Measurements from ENCODE around the gene LRIT1.

The LRIT1 gene

GRCh38 chr10:84248794-84249193 lies 7.4 kb upstream of the LRIT1 start:
- Histone ChIP-seq H3K4me3 (ENCODE audit: extremely low read depth, insufficient read depth, low read length, poor library complexity, severe bottlenecking) (no peak overlapping the region), H3K4me1 (ENCODE audit: control insufficient read depth, insufficient read depth, low read length, poor library complexity, severe bottlenecking) (no peaks in the 10 kb centered on the region), H3K27ac (ENCODE audit: low read depth, low read length, severe bottlenecking) (no peak overlapping the region), H3K36me3 (ENCODE audit: control insufficient read depth, insufficient read depth, low read length) (no peaks in the 10 kb centered on the region), H3K9me3 (ENCODE audit: control insufficient read depth, low read length) (no peaks in the 10 kb centered on the region)
- WGBS, 2 experiments (ENCODE audit: insufficient coverage in 2 of 2): 92% methylated on average over 12 of the region's 12 CpGs; no CpG with 5 or more reads in 1 of the 2 experiments

- WGBS, 2 experiments (ENCODE audit: insufficient coverage in 2 of 2): 86 to 95% methylated on average over 4 to 5 of the region's 6 CpGs
- Histone ChIP-seq H3K4me3 (ENCODE audit: extremely low read depth, insufficient read depth, low read length, poor library complexity, severe bottlenecking) (no peak overlapping the region), H3K36me3 (ENCODE audit: control insufficient read depth, insufficient read depth, low read length) (no peaks in the 10 kb centered on the region), H3K4me1 (ENCODE audit: control insufficient read depth, insufficient read depth, low read length, poor library complexity, severe bottlenecking) (no peaks in the 10 kb centered on the region), H3K9me3 (ENCODE audit: control insufficient read depth, low read length) (no peaks in the 10 kb centered on the region), H3K27ac (ENCODE audit: low read depth, low read length, severe bottlenecking) (no peak overlapping the region)
These were observed 6.2 kb upstream of the LRIT1 start for GRCh38 chr10:84247496-84247895.

- Histone ChIP-seq H3K4me3 (ENCODE audit: extremely low read depth, insufficient read depth, low read length, poor library complexity, severe bottlenecking) (no peak within 1 kb of the TSS), H3K9me3 (ENCODE audit: control insufficient read depth, low read length) (no peaks in the 10 kb centered on the region), H3K27ac (ENCODE audit: low read depth, low read length, severe bottlenecking) (no peak within 1 kb of the TSS), H3K4me1 (ENCODE audit: control insufficient read depth, insufficient read depth, low read length, poor library complexity, severe bottlenecking) (no peaks in the 10 kb centered on the region), H3K36me3 (ENCODE audit: control insufficient read depth, insufficient read depth, low read length) (no peaks in the 10 kb centered on the region)
- 74 to 76% methylated on average over 6 to 7 of the region's 9 CpGs for WGBS, 2 experiments (ENCODE audit: insufficient coverage in 2 of 2)
These were observed 3.4 kb upstream of the LRIT1 start, which contains the start of gene RGR for GRCh38 chr10:84244651-84245270. Gene RGR, plus strand, starts transcription at chr10:84245053. Its CDS starts 38 bp downstream, at chr10:84245091.

- WGBS, 2 experiments (ENCODE audit: insufficient coverage in 2 of 2): 89 to 96% methylated on average over 3 of the region's 3 CpGs
- Histone ChIP-seq H3K9me3 (ENCODE audit: control insufficient read depth, low read length) (no peaks in the 10 kb centered on the region), H3K4me1 (ENCODE audit: control insufficient read depth, insufficient read depth, low read length, poor library complexity, severe bottlenecking) (no peaks in the 10 kb centered on the region), H3K27ac (ENCODE audit: low read depth, low read length, severe bottlenecking) (no peak overlapping the region), H3K36me3 (ENCODE audit: control insufficient read depth, insufficient read depth, low read length) (no peaks in the 10 kb centered on the region), H3K4me3 (ENCODE audit: extremely low read depth, insufficient read depth, low read length, poor library complexity, severe bottlenecking) (no peak overlapping the region)
These were observed 2.4 kb upstream of the LRIT1 start for GRCh38 chr10:84243759-84244158.

- 86 to 93% methylated on average over 1 to 2 of the region's 3 CpGs for WGBS, 2 experiments (ENCODE audit: insufficient coverage in 2 of 2)
These were observed 2.4 kb downstream of the LRIT1 start for GRCh38 chr10:84238909-84239308.

GRCh38 chr10:84237199-84238051 lies 3.9 kb downstream of the LRIT1 start:
- Histone ChIP-seq H3K4me1 (ENCODE audit: control insufficient read depth, insufficient read depth, low read length, poor library complexity, severe bottlenecking) (no peaks in the 10 kb centered on the region), H3K36me3 (ENCODE audit: control insufficient read depth, insufficient read depth, low read length) (no peaks in the 10 kb centered on the region), H3K4me3 (ENCODE audit: extremely low read depth, insufficient read depth, low read length, poor library complexity, severe bottlenecking) (no peak overlapping the region), H3K9me3 (ENCODE audit: control insufficient read depth, low read length) (no peaks in the 10 kb centered on the region), H3K27ac (ENCODE audit: low read depth, low read length, severe bottlenecking) (no peak overlapping the region)
- 54 to 57% methylated on average over 50 to 52 of the region's 52 CpGs for WGBS, 2 experiments (ENCODE audit: insufficient coverage in 2 of 2)

More at GRCh38 chr10:84238909-84239308, 2.4 kb downstream of the LRIT1 start:
- Histone ChIP-seq H3K4me1 (ENCODE audit: control insufficient read depth, insufficient read depth, low read length, poor library complexity, severe bottlenecking) (no peaks in the 10 kb centered on the region), H3K36me3 (ENCODE audit: control insufficient read depth, insufficient read depth, low read length) (no peaks in the 10 kb centered on the region), H3K4me3 (ENCODE audit: extremely low read depth, insufficient read depth, low read length, poor library complexity, severe bottlenecking) (no peak overlapping the region), H3K9me3 (ENCODE audit: control insufficient read depth, low read length) (no peaks in the 10 kb centered on the region), H3K27ac (ENCODE audit: low read depth, low read length, severe bottlenecking) (no peak overlapping the region)

GRCh38 chr10:84236807-84237198 lies 4.5 kb downstream of the LRIT1 start:
- Histone ChIP-seq H3K36me3 (ENCODE audit: control insufficient read depth, insufficient read depth, low read length) (no peaks in the 10 kb centered on the region), H3K27ac (ENCODE audit: low read depth, low read length, severe bottlenecking) (no peak overlapping the region), H3K9me3 (ENCODE audit: control insufficient read depth, low read length) (no peaks in the 10 kb centered on the region), H3K4me3 (ENCODE audit: extremely low read depth, insufficient read depth, low read length, poor library complexity, severe bottlenecking) (no peak overlapping the region), H3K4me1 (ENCODE audit: control insufficient read depth, insufficient read depth, low read length, poor library complexity, severe bottlenecking) (no peaks in the 10 kb centered on the region)
- WGBS, 2 experiments (ENCODE audit: insufficient coverage in 2 of 2): 84 to 90% methylated on average over 6 of the region's 6 CpGs

GRCh38 chr10:84235096-84235495 lies 6.2 kb downstream of the LRIT1 start:
- H3K27ac ChIP-seq (ENCODE audit: low read depth, low read length, severe bottlenecking): no peak overlapping the region
- H3K4me1 ChIP-seq (ENCODE audit: control insufficient read depth, insufficient read depth, low read length, poor library complexity, severe bottlenecking): no peaks in the 10 kb centered on the region
- 75% methylated on average over 2 of the region's 4 CpGs for WGBS, 2 experiments (ENCODE audit: insufficient coverage in 2 of 2)
- H3K9me3 ChIP-seq (ENCODE audit: control insufficient read depth, low read length): no peaks in the 10 kb centered on the region
- H3K4me3 ChIP-seq (ENCODE audit: extremely low read depth, insufficient read depth, low read length, poor library complexity, severe bottlenecking): no peak overlapping the region
- no peaks in the 10 kb centered on the region for H3K36me3 ChIP-seq (ENCODE audit: control insufficient read depth, insufficient read depth, low read length)

GRCh38 chr10:84234479-84234878 lies 6.9 kb downstream of the LRIT1 start:
- H3K36me3 ChIP-seq (ENCODE audit: control insufficient read depth, insufficient read depth, low read length): no peaks in the 10 kb centered on the region
- no peak overlapping the region for H3K4me3 ChIP-seq (ENCODE audit: extremely low read depth, insufficient read depth, low read length, poor library complexity, severe bottlenecking)
- H3K4me1 ChIP-seq (ENCODE audit: control insufficient read depth, insufficient read depth, low read length, poor library complexity, severe bottlenecking): no peaks in the 10 kb centered on the region
- no peaks in the 10 kb centered on the region for H3K9me3 ChIP-seq (ENCODE audit: control insufficient read depth, low read length)
- no peak overlapping the region for H3K27ac ChIP-seq (ENCODE audit: low read depth, low read length, severe bottlenecking)
- 89 to 96% methylated on average over 3 to 4 of the region's 4 CpGs for WGBS, 2 experiments (ENCODE audit: insufficient coverage in 2 of 2)

GRCh38 chr10:84233940-84234339 lies 7.4 kb downstream of the LRIT1 start:
- WGBS, 2 experiments (ENCODE audit: insufficient coverage in 2 of 2): 81 to 90% methylated on average over 4 of the region's 4 CpGs
- H3K4me1 ChIP-seq (ENCODE audit: control insufficient read depth, insufficient read depth, low read length, poor library complexity, severe bottlenecking): no peaks in the 10 kb centered on the region
- H3K9me3 ChIP-seq (ENCODE audit: control insufficient read depth, low read length): no peaks in the 10 kb centered on the region
- no peaks in the 10 kb centered on the region for H3K36me3 ChIP-seq (ENCODE audit: control insufficient read depth, insufficient read depth, low read length)
- no peak overlapping the region for H3K27ac ChIP-seq (ENCODE audit: low read depth, low read length, severe bottlenecking)
- no peak overlapping the region for H3K4me3 ChIP-seq (ENCODE audit: extremely low read depth, insufficient read depth, low read length, poor library complexity, severe bottlenecking)

GRCh38 chr10:84232376-84232775 lies 9.0 kb downstream of the LRIT1 start:
- Histone ChIP-seq H3K9me3 (ENCODE audit: control insufficient read depth, low read length) (no peaks in the 10 kb centered on the region), H3K4me3 (ENCODE audit: extremely low read depth, insufficient read depth, low read length, poor library complexity, severe bottlenecking) (no peak overlapping the region), H3K36me3 (ENCODE audit: control insufficient read depth, insufficient read depth, low read length) (no peaks in the 10 kb centered on the region), H3K27ac (ENCODE audit: low read depth, low read length, severe bottlenecking) (no peak overlapping the region), H3K4me1 (ENCODE audit: control insufficient read depth, insufficient read depth, low read length, poor library complexity, severe bottlenecking) (no peaks in the 10 kb centered on the region)
- 87 to 93% methylated on average over 10 of the region's 10 CpGs for WGBS, 2 experiments (ENCODE audit: insufficient coverage in 2 of 2)

Data from mesodermal cell (in vitro differentiated cells).